HepG2 (cell line): ENCODE data around the gene SMARCC1. TPM values are rescaled to one million over a fixed set of nuclear protein-coding genes. Genes with fewer than 3 reads are reported as not detected.

Experiments used
- AGO2 ChIP-seq: fragments of 200-400 bp; formaldehyde crosslinking; optimal IDR thresholded peaks from 2 replicates; pipeline ENCODE3; 2017; ENCODE audit warnings: mild to moderate bottlenecking, low read depth, low read length, moderate library complexity
- GTF3A ChIP-seq: sonication (generic); formaldehyde crosslinking; conservative IDR thresholded peaks from 2 replicates; pipeline ENCODE4 v1.4.0; 2020; ENCODE audit warnings: mild to moderate bottlenecking, missing genetic modification reagents
- IRX3 ChIP-seq: sonication (generic); formaldehyde crosslinking; IDR thresholded peaks from 2 replicates; pipeline ENCODE4 v1.8.1; 2023; ENCODE audit warnings: mild to moderate bottlenecking, low read depth, missing genetic modification reagents, borderline replicate concordance
- MXD4 ChIP-seq: IDR thresholded peaks from 2 replicates; pipeline ENCODE4 v1.6.1; 2016; ENCODE audit warnings: mild to moderate bottlenecking, missing biosample characterization, missing genetic modification reagents
- MZF1 ChIP-seq: sonication (generic); formaldehyde crosslinking; IDR thresholded peaks from 2 replicates; pipeline ENCODE4 v1.8.1; 2023; ENCODE audit warnings: mild to moderate bottlenecking, missing genetic modification reagents, borderline replicate concordance
- NPAS2 ChIP-seq: sonication (generic); formaldehyde crosslinking; IDR thresholded peaks from 2 replicates; pipeline ENCODE4 v1.8.0; 2022; ENCODE audit warnings: mild to moderate bottlenecking, missing genetic modification reagents, borderline replicate concordance
- ZKSCAN8 ChIP-seq: IDR thresholded peaks from 2 replicates; pipeline ENCODE4 v1.6.1; 2016; ENCODE audit warnings: borderline replicate concordance, missing genetic modification reagents, missing compliant biosample characterization
- ZNF850 ChIP-seq: sonication (generic); formaldehyde crosslinking; conservative IDR thresholded peaks from 2 replicates; pipeline ENCODE4 v1.9.0; 2021; ENCODE audit warnings: mild to moderate bottlenecking, missing genetic modification reagents
- polyA plus RNA-seq, 8 experiments: library from polyadenylated mRNA; depleted of rRNA in 3 of 8; stranded (reverse) in 7 of 8; unstranded in 1 of 8; fragments of >200 nt; fragmentation: Illumina TruSeq in 4 of 8; extraction: Trizol in 4 of 8; gene quantifications; 2 replicates each; pipeline versions ENCODE4 v1.2.1 to v1.2.3, GENCODE V29; 2011 to 2016; ENCODE audit warnings: low read depth in 4 of 8, missing spikeins in 1 of 8, mixed read lengths in 1 of 8; ENCODE audit not compliant: insufficient read depth in 1 of 8
- total RNA-seq, 5 experiments: library from RNA; depleted of rRNA; stranded (reverse); fragments of >200 nt; fragmentation: Illumina TruSeq; extraction: Trizol; gene quantifications; 2 replicates each; pipeline ENCODE4 v1.2.3, GENCODE V29; 2016; ENCODE audit warnings: low read depth in 1 of 5
- TF ChIP-seq, protein P1 (sequence below): sonication (generic); formaldehyde crosslinking; IDR thresholded peaks from one replicate; pipeline ENCODE4 v1.5.1; 2020; ENCODE audit warnings: mild to moderate bottlenecking, missing genetic modification reagents; ENCODE audit errors: not compliant biosample characterization
- TF ChIP-seq, protein P2 (sequence below): IDR thresholded peaks from 2 replicates; pipeline ENCODE4 v1.6.1; 2018; ENCODE audit warnings: missing genetic modification reagents, mild to moderate bottlenecking, missing compliant biosample characterization
- TF ChIP-seq, protein P3 (sequence below): sonication (generic); formaldehyde crosslinking; IDR thresholded peaks from 2 replicates; pipeline ENCODE4 v1.4.0; 2020; ENCODE audit warnings: missing genetic modification reagents, borderline replicate concordance
- TF ChIP-seq, protein P4 (sequence below): sonication (generic); formaldehyde crosslinking; IDR thresholded peaks from 2 replicates; pipeline ENCODE4 v1.4.0; 2020; ENCODE audit warnings: mild to moderate bottlenecking, missing genetic modification reagents

SMARCC1 gene
- total and polyA plus RNA-seq, 2 of the 13 experiments (the other 11 are each of a cell fraction or from before 2014, with no cell fraction given), result 47.9 to 58.4 TPM

DNA sequence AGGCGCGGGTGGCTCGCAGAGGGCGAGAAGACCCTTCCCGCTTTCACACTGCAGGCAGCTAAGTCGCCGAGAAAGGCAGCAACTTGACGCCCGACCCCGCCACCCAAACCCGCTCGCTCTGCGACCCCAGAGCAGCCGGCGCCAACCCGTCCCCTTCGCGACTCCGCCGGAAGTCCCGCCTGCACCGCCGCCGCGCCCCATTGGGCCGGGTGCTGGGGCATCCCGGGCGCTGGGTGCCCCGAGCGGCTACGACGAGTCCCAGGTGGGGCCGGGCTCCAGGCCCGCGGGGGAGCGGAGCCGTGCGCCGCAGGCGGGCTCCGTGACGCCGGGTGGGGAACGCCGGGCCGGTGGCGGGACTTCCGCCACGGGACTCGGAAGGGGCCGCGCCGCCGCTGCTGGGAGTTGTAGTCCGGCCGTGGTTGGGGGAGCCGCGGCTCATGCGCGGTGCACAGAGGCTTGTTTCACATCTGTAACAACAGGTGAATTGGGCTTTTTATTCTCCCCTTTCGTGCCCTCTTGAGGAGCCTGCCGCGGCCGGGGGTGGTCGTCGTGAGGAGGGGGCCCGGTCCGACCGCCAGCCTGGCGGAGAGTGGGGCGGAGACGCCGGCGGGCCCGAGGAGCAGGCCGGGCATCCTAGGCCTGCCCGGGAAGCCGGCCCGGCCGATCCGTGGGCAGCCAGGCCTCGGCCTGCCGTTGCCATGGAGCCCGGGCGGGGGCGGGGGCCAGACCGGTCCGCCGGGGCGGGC, 21.2 kb upstream of the SMARCC1 start, which contains the start of gene DHX30 (continued):
- TF ChIP-seq, protein P1, sequence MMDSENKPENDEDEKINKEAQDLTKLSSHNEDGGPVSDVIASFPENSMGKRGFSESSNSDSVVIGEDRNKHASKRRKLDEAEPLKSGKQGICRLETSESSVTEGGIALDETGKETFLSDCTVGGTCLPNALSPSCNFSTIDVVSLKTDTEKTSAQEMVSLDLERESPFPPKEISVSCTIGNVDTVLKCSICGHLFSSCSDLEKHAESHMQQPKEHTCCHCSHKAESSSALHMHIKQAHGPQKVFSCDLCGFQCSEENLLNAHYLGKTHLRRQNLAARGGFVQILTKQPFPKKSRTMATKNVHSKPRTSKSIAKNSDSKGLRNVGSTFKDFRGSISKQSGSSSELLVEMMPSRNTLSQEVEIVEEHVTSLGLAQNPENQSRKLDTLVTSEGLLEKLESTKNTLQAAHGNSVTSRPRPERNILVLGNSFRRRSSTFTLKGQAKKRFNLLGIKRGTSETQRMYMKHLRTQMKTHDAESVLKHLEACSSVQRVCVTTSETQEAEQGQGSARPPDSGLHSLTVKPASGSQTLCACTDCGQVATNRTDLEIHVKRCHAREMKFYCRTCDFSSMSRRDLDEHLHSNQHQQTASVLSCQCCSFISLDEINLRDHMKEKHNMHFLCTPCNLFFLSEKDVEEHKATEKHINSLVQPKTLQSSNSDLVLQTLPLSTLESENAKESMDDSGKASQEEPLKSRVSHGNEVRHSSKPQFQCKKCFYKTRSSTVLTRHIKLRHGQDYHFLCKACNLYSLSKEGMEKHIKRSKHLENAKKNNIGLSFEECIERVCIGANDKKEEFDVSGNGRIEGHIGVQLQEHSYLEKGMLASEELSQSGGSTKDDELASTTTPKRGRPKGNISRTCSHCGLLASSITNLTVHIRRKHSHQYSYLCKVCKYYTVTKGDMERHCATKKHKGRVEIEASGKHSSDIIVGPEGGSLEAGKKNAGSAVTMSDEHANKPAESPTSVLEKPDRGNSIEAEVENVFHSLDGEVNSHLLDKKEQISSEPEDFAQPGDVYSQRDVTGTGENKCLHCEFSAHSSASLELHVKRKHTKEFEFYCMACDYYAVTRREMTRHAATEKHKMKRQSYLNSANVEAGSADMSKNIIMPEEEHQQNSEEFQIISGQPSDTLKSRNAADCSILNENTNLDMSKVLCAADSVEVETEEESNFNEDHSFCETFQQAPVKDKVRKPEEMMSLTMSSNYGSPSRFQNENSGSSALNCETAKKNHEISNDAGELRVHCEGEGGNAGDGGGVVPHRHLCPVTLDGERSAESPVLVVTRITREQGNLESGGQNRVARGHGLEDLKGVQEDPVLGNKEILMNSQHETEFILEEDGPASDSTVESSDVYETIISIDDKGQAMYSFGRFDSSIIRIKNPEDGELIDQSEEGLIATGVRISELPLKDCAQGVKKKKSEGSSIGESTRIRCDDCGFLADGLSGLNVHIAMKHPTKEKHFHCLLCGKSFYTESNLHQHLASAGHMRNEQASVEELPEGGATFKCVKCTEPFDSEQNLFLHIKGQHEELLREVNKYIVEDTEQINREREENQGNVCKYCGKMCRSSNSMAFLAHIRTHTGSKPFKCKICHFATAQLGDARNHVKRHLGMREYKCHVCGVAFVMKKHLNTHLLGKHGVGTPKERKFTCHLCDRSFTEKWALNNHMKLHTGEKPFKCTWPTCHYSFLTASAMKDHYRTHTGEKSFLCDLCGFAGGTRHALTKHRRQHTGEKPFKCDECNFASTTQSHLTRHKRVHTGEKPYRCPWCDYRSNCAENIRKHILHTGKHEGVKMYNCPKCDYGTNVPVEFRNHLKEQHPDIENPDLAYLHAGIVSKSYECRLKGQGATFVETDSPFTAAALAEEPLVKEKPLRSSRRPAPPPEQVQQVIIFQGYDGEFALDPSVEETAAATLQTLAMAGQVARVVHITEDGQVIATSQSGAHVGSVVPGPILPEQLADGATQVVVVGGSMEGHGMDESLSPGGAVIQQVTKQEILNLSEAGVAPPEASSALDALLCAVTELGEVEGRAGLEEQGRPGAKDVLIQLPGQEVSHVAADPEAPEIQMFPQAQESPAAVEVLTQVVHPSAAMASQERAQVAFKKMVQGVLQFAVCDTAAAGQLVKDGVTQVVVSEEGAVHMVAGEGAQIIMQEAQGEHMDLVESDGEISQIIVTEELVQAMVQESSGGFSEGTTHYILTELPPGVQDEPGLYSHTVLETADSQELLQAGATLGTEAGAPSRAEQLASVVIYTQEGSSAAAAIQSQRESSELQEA (CRISPR knock-in tag), result no peak
- TF ChIP-seq, protein P2, sequence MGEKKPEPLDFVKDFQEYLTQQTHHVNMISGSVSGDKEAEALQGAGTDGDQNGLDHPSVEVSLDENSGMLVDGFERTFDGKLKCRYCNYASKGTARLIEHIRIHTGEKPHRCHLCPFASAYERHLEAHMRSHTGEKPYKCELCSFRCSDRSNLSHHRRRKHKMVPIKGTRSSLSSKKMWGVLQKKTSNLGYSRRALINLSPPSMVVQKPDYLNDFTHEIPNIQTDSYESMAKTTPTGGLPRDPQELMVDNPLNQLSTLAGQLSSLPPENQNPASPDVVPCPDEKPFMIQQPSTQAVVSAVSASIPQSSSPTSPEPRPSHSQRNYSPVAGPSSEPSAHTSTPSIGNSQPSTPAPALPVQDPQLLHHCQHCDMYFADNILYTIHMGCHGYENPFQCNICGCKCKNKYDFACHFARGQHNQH (CRISPR knock-in tag), result no peak; the same call in 1 of the 2 replicates
- TF ChIP-seq, protein P3, sequence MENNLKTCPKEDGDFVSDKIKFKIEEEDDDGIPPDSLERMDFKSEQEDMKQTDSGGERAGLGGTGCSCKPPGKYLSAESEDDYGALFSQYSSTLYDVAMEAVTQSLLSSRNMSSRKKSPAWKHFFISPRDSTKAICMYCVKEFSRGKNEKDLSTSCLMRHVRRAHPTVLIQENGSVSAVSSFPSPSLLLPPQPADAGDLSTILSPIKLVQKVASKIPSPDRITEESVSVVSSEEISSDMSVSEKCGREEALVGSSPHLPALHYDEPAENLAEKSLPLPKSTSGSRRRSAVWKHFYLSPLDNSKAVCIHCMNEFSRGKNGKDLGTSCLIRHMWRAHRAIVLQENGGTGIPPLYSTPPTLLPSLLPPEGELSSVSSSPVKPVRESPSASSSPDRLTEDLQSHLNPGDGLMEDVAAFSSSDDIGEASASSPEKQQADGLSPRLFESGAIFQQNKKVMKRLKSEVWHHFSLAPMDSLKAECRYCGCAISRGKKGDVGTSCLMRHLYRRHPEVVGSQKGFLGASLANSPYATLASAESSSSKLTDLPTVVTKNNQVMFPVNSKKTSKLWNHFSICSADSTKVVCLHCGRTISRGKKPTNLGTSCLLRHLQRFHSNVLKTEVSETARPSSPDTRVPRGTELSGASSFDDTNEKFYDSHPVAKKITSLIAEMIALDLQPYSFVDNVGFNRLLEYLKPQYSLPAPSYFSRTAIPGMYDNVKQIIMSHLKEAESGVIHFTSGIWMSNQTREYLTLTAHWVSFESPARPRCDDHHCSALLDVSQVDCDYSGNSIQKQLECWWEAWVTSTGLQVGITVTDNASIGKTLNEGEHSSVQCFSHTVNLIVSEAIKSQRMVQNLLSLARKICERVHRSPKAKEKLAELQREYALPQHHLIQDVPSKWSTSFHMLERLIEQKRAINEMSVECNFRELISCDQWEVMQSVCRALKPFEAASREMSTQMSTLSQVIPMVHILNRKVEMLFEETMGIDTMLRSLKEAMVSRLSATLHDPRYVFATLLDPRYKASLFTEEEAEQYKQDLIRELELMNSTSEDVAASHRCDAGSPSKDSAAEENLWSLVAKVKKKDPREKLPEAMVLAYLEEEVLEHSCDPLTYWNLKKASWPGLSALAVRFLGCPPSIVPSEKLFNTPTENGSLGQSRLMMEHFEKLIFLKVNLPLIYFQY, result peak; percentile 63; the same call in 1 of the 2 replicates
- peak; percentile 59; the same call in 1 of the 2 replicates for TF ChIP-seq MXD4 (CRISPR knock-in tag)
- TF ChIP-seq IRX3, result no peak
- no peak for TF ChIP-seq MZF1
- no peak for TF ChIP-seq ZKSCAN8
- no peak for TF ChIP-seq ZNF850 (CRISPR knock-in tag)
- no peak for TF ChIP-seq NPAS2
- TF ChIP-seq GTF3A (CRISPR knock-in tag), result no peak
- TF ChIP-seq AGO2, result peak; percentile 30
- TF ChIP-seq, protein P4, sequence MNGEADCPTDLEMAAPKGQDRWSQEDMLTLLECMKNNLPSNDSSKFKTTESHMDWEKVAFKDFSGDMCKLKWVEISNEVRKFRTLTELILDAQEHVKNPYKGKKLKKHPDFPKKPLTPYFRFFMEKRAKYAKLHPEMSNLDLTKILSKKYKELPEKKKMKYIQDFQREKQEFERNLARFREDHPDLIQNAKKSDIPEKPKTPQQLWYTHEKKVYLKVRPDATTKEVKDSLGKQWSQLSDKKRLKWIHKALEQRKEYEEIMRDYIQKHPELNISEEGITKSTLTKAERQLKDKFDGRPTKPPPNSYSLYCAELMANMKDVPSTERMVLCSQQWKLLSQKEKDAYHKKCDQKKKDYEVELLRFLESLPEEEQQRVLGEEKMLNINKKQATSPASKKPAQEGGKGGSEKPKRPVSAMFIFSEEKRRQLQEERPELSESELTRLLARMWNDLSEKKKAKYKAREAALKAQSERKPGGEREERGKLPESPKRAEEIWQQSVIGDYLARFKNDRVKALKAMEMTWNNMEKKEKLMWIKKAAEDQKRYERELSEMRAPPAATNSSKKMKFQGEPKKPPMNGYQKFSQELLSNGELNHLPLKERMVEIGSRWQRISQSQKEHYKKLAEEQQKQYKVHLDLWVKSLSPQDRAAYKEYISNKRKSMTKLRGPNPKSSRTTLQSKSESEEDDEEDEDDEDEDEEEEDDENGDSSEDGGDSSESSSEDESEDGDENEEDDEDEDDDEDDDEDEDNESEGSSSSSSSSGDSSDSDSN (CRISPR knock-in tag), result peak; percentile 95
